Endothelial cell of umbilical vein (primary cell): Measurements from ENCODE around the gene CXCR3. TPM values are rescaled to one million over a fixed set of nuclear protein-coding genes. Genes with fewer than 3 reads are reported as not detected.
A peak's percentile ranks its signal among the peaks of the same experiment; 100 is the strongest.

Source experiments
- BruUV-seq: library from RNA; stranded (reverse); fragments of 400-500 nt; replicated peaks from 2 replicates; lab custom pipeline; 2021; lab: Mats Ljungman, UMichigan
- CTCF ChIA-PET: fragments of 300-600, 350-600 bp; sonication (Branson Sonifier 250); formaldehyde crosslinking; loops from one replicate; lab custom pipeline; 2021; ENCODE audit warnings: antibody characterized with exemption, inconsistent platforms; lab: Charles Lee
- POLR2A ChIA-PET: fragments of 300-600, 350-600 bp; sonication (Branson Sonifier 250); formaldehyde crosslinking; loops from one replicate; lab custom pipeline; 2021; ENCODE audit warnings: antibody characterized with exemption, inconsistent platforms; lab: Charles Lee
- DNase-seq: peaks from one replicate; pipeline ENCODE4 v3.0.0-alpha.2; 2011; ENCODE audit warnings: low read depth, low spot score
- FAIRE-seq: peaks from 2 replicates; lab custom pipeline; 2011; peaks lifted over from hg19 to GRCh38; lab: Jason Lieb, UNC
- H2AFZ ChIP-seq: 2 replicates; pipeline ENCODE4 v1.6.0; 2012; ENCODE audit warnings: low read depth, low read length, control low read depth, inconsistent platforms
- H3K27ac ChIP-seq: 2 replicates; pipeline ENCODE4 v1.5.1; 2011; ENCODE audit warnings: low read depth, mild to moderate bottlenecking, control low read depth, low read length, moderate library complexity; ENCODE audit not compliant: insufficient read depth
- H3K27me3 ChIP-seq, 2 experiments: 2 replicates each; pipeline versions ENCODE4 v1.6.0 to v1.6.1; 2011; ENCODE audit warnings: low read length in 2 of 2, mixed read lengths in 1 of 2; ENCODE audit not compliant: control insufficient read depth in 2 of 2, insufficient read depth in 2 of 2
- H3K36me3 ChIP-seq, 2 experiments: 2 replicates in 1 of 2; 3 replicates in 1 of 2; pipeline ENCODE4 v1.5.1; 2011; ENCODE audit warnings: low read length in 2 of 2, mild to moderate bottlenecking in 1 of 2, moderate library complexity in 1 of 2; ENCODE audit not compliant: control insufficient read depth in 2 of 2, insufficient read depth in 2 of 2; ENCODE audit errors: extremely low read depth in 1 of 2
- H3K4me1 ChIP-seq: 3 replicates; pipeline ENCODE4 v1.5.1; 2011; ENCODE audit warnings: mild to moderate bottlenecking, low read length; ENCODE audit not compliant: control insufficient read depth, insufficient read depth; ENCODE audit errors: extremely low read depth
- H3K4me2 ChIP-seq: 2 replicates; pipeline ENCODE4 v1.6.1; 2011; ENCODE audit warnings: low read length, control low read depth, mixed read lengths; ENCODE audit not compliant: insufficient read depth
- H3K4me3 ChIP-seq, 3 experiments: fragments of 200-600 bp in 1 of 3; sonication (generic), shearing (Covaris generic) in 1 of 3; replicated peaks in 1 of 3; 2 replicates each; pipeline ENCODE4 v1.5.1; 2011 to 2016; ENCODE audit warnings: control low read depth in 3 of 3, low read length in 3 of 3, mild to moderate bottlenecking in 2 of 3, inconsistent platforms in 1 of 3, low read depth in 1 of 3, moderate library complexity in 1 of 3; ENCODE audit not compliant: insufficient read depth in 1 of 3
- H3K79me2 ChIP-seq: 2 replicates; pipeline ENCODE4 v1.6.0; 2012; ENCODE audit warnings: low read length, inconsistent platforms; ENCODE audit not compliant: control insufficient read depth, insufficient read depth
- H3K9ac ChIP-seq: replicated peaks from 2 replicates; pipeline ENCODE3; 2011; ENCODE audit warnings: low read length, control low read depth; ENCODE audit not compliant: insufficient read depth; ENCODE audit errors: extremely low read depth
- H3K9me1 ChIP-seq: replicated peaks from 3 replicates; pipeline ENCODE4 v1.6.0; 2011; ENCODE audit warnings: mild to moderate bottlenecking, low read length; ENCODE audit not compliant: control insufficient read depth, insufficient read depth; ENCODE audit errors: extremely low read depth
- H3K9me3 ChIP-seq: replicated peaks from 2 replicates; pipeline ENCODE4 v1.5.1; 2012; ENCODE audit warnings: low read length, inconsistent platforms; ENCODE audit not compliant: control insufficient read depth, insufficient read depth
- H4K20me1 ChIP-seq: replicated peaks from 2 replicates; pipeline ENCODE3; 2011; ENCODE audit warnings: mild to moderate bottlenecking, low read length; ENCODE audit not compliant: control insufficient read depth, insufficient read depth; ENCODE audit errors: extremely low read depth
- MYC ChIP-seq: IDR thresholded peaks from one replicate; pipeline ENCODE4 v1.6.1; 2011; ENCODE audit warnings: mild to moderate bottlenecking, low read depth, low read length
- POLR2AphosphoS5 ChIP-seq: IDR thresholded peaks from 2 replicates; pipeline ENCODE4 v1.6.1; 2012; ENCODE audit warnings: low read depth, mild to moderate bottlenecking, control low read depth, low read length, moderate library complexity; ENCODE audit not compliant: insufficient read depth
- dilution Hi-C: fragments of 300-500 bp; cut with MboI; formaldehyde crosslinking; loops from one replicate; pipeline ENCODE4 v1.15.0; 2019; ENCODE audit warnings: low sequenced_read_pairs; ENCODE audit not compliant: extremely low pct_ligation_motif_present
- intact Hi-C: fragments of 100-400 bp; cut with micrococcal nuclease; formaldehyde crosslinking; loops from one replicate; pipeline ENCODE4 v1.10.0; 2022
- polyA plus RNA-seq, 4 experiments: library from polyadenylated mRNA; depleted of rRNA in 3 of 4; stranded (reverse) in 3 of 4; unstranded in 1 of 4; fragments of >200 nt; gene quantifications; 2 replicates each; pipeline versions ENCODE4 v1.2.1 to v1.2.3, GENCODE V29; 2011 to 2012; ENCODE audit warnings: missing spikeins in 1 of 4
- total RNA-seq: library from RNA; stranded (reverse); gene quantifications from 2 replicates; pipeline ENCODE4 v1.2.3, GENCODE V29; 2021
- TF ChIP-seq, protein P1 (sequence below), 2 donors: IDR thresholded peaks; 1 replicate in 1 of 2; 2 replicates in 1 of 2; pipeline ENCODE4 v1.5.1; 2011; ENCODE audit warnings: low read length in 2 of 2, mild to moderate bottlenecking in 2 of 2, moderate library complexity in 2 of 2, control low read depth in 1 of 2, inconsistent platforms in 1 of 2, low read depth in 1 of 2; ENCODE audit not compliant: insufficient read depth in 1 of 2; ENCODE audit errors: extremely low read depth in 1 of 2

Gene CXCR3
- total and polyA plus RNA-seq, 2 donors (not counting 3 experiments of a cell fraction or from before 2014, with no cell fraction given), result not detected

DNA sequence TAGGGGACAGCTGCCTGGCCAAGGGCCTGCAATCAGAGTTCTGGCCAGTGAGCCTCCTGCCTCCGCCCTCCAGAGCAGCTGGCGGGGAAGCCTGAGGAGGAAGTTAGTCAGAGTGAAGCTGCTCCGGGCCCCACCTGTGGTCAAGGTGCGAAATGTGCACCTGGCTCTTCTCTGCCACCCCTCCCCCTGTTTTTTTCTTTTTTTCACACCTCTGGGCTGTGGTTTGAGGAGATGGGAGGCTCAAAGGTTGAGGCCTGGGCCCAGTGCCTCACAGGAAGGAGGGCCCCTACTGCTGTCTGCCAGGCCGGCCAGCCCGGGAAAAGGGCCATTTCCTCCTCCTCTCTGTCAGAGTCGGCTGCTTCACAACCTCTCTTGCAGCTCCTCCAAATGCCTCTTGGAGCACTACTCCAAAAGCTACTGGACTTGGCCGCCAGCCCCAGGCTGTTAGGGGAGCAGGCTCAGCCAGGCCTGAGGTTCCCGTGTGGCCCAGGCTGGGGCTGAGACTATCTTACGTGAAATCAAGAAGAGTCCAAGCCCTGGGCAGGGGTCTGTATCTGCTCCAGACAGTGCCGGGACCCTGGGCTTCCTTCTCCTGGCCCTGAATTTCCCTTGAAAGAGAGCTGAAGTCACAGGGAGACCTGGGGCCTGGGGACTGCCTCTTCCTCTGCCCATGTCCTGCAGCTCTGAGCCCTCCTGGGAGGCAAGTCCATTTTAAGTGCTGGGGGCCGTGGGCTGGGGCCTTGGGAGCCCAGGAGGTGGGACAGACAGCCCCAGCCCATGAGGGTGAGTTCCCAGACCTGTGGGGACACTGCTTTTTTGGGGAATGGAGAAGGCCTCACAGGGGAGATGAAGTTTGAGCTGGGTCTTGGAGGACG lies 4.5 kb upstream of the CXCR3 start:
- Histone ChIP-seq H4K20me1 (no peaks in the 10 kb centered on the region), H2AFZ (peak overlapping the region; percentile 52), H3K4me1 (peaks cover 11% of the 10 kb centered on the region), H3K36me3 (no peaks in the 10 kb centered on the region), H3K27me3 (no peaks in the 10 kb centered on the region), H3K9ac (peak overlapping the region; percentile 49), H3K27ac (peak overlapping the region; percentile 75), H3K9me1 (no peaks in the 10 kb centered on the region), H3K4me3 (no peak overlapping the region), H3K9me3 (no peaks in the 10 kb centered on the region), H3K79me2 (no peaks in the 10 kb centered on the region), H3K4me2 (no peak overlapping the region)
- TF ChIP-seq POLR2AphosphoS5 (no peak), MYC (no peak)
- TF ChIP-seq, protein P1, sequence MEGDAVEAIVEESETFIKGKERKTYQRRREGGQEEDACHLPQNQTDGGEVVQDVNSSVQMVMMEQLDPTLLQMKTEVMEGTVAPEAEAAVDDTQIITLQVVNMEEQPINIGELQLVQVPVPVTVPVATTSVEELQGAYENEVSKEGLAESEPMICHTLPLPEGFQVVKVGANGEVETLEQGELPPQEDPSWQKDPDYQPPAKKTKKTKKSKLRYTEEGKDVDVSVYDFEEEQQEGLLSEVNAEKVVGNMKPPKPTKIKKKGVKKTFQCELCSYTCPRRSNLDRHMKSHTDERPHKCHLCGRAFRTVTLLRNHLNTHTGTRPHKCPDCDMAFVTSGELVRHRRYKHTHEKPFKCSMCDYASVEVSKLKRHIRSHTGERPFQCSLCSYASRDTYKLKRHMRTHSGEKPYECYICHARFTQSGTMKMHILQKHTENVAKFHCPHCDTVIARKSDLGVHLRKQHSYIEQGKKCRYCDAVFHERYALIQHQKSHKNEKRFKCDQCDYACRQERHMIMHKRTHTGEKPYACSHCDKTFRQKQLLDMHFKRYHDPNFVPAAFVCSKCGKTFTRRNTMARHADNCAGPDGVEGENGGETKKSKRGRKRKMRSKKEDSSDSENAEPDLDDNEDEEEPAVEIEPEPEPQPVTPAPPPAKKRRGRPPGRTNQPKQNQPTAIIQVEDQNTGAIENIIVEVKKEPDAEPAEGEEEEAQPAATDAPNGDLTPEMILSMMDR (IDR thresholded peaks at IDR 0.05; ENCODE audit: extremely low read depth in 1 of 2, insufficient read depth in 1 of 2, low read depth in 1 of 2, low read length in 2 of 2), result peak; percentile 15 to 36
- ChIA-PET POLR2A (interaction anchor here (1.0 kb wide), 1 partner anchor 24 kb away, joined by 3 read pairs; no protein-coding TSS in a partner anchor), CTCF (interaction anchor here (0.7 to 2.1 kb wide), 10 partner anchors 9 to 34 kb away, joined by 3 to 16 read pairs (median 4); no protein-coding TSS in a partner anchor)
- dilution Hi-C loops (no loop called here), intact Hi-C loops (loop anchor here (1.0 kb wide), 1 partner anchor 15 kb away; no protein-coding TSS in a partner anchor)
- FAIRE-seq (peak; percentile 89), DNase-seq (peak; percentile 67)
- no TSS peak for BruUV-seq
